Activated CD8-positive, alpha-beta memory T cell treated with anti-CD3 and anti-CD28 coated beads for 48 hours (primary cell): ENCODE data around the gene ASRGL1.
A peak's percentile ranks its signal among the peaks of the same experiment; 100 is the strongest.
"Not testable (repeated sequence)": the region's sequence is repeated elsewhere in the genome, so short reads cannot be mapped to it uniquely, and the experiment has no call there.

Source experiments
- DNase-seq, 3 experiments: peaks; one replicate each; pipeline ENCODE4 v3.0.0-alpha.2; 2020; ENCODE audit warnings: low read depth in 2 of 3, low spot score in 2 of 3

The ASRGL1 gene

DNA sequence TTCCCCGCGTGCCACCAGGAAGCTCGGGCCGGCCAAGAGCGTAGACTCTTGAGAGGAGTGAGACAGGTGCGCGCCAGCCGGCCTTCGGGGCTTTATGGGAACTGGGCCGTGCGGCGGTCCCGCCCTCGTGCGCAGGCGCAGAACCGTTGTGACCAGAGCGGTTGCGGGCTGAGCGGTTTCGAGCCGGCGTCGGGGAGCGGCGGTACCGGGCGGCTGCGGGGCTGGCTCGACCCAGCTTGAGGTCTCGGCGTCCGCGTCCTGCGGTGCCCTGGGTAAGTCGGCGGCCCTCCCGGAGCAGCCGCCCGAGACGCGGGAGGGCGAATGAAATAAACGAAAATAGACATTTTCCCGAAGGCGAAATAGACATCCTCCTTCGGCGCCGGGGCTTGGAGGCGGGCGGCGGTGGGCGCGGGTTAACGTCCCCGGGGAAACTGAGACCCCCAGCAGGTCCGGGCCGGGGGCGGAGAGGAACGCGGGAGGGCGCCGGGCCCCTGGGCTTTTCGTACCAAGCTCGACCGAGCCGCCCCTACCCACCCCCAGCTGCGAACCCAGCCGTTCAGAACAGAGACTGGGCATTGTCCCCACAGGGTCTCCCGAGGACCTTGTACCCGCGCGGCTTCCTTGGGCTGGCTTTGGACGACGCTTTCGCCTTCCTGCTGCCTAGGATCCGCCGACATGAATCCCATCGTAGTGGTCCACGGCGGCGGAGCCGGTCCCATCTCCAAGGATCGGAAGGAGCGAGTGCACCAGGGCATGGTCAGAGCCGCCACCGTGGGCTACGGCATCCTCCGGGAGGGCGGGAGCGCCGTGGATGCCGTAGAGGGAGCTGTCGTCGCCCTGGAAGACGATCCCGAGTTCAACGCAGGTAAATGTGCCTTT, at the start of gene ASRGL1:
Gene ASRGL1, plus strand, starts transcription at position 146 of the 879 bp plus-strand sequence. Its CDS starts 530 bp downstream, at position 676.
- peak; percentile 40 to 46 (median 44) for DNase-seq

DNA sequence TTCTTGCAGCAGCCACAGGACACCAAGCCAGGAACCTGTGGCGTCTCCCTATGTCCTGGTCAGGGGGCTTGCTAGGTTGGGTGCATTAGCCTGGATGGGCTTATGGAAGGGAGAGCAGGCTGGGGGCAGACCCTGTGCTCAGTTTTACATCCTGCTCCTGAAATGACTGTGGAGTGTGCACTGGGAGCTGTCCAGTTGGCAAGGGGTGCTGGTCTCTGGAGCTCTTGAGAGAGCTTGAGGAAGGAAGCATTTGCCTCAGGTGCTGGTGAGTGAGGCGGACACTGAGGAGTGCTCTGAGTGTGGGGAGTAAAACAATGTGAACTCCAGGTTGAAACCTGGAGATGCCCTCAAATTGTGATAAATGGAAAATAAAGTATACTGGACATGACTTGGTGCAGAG, 41.7 kb upstream of the ASRGL1 start:
- no peak for DNase-seq

DNA sequence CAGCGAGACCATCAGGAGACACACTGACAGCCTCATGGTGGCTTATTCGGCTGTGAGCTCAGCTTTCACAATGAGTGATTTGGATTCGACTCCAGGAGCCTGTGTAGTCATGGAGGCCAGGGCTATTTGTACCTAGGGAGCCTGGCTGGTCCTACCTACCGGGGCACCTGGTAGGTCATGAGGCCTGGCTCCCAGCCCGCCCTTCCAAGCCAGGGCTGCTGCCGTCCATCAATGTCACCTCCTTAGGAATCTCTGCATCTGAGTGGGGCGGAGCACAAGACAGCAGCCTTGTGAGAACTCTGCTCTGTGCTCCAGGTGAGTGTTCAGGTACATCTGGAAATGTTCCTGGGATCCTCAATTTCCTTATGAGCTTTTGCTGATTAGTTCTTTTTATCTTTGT, 38.3 kb upstream of the ASRGL1 start, which contains the start of gene SCGB1D4:
Gene SCGB1D4, minus strand, starts transcription at position 101 of the 400 bp plus-strand sequence. Its CDS starts 65 bp downstream, at position 36.
- no peak for DNase-seq

DNA sequence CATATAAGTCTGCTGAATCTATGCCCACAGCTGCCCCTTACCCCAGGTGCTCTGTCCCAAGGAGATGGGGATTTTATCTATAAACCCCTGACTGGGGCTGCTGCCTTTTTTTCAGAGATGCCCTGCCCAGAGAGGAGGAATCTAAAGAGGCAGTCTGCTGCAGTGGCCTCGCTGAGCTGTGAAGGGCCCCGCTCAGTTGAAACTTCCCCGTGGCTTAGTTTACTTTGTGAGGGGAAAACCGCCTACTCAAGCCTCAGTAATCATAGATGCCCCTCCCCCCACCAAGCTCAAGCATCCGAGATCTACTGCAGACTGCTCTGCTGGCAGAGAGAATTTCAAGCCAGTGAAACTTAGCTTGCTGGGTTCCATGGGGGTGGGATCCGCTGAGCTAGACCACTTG, 31.0 kb upstream of the ASRGL1 start:
- DNase-seq = no peak

DNA sequence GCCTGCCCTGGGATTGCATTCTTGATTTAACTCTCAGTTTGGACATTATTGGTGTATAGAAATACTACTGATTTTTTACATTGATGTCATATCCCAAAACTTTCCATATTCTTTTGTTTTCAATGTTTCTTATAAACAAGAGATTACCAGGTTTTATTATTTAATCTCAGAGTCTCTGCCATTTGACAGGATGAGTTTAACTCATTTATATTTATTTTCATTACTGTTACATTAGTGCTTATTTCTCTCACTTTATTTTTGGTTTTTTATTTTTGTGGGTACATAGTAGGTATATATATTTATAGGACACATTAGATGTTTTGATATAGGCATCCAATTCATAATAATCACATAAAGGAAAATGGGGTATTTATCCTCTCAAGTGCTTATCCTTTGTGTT, 29.3 kb upstream of the ASRGL1 start:
- DNase-seq = no peak

DNA sequence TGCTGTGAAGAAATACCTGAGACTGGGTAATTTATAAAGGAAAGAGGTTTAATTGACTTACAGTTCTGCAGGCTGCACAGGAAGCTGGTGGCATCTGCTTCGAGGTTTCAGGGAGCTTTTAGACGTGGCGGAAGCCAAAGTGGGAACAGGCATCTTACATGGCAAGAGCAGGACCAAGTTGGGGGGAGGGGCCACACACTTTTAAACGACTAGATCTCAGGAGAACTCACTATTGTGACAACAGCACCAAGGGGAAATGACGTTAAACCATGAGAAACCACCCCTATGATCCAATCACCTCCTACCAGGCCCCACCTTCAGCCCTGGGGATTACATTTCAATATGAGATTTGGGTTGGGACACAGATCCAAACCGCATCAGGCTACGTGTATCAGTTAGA, 27.3 kb upstream of the ASRGL1 start:
- no peak for DNase-seq

DNA sequence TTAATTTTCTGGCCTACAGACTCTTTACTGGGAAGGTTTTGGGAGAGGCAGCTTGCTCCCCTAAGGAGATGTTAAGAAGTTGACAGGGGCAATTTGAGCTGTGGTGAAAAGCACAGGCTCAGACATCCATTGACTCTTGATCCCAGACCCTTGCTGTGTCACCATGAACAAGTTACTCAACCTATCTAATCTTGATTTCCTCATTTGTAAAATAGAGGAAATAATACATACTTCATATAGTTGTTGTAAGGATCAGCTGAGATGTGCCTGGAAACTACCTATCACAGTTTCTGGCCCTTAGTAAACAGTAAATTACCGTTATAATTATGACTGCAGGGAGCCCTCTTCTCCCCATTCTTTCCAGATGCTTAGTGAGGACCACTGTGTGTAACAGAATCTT, 21.8 kb upstream of the ASRGL1 start:
- no peak for DNase-seq

DNA sequence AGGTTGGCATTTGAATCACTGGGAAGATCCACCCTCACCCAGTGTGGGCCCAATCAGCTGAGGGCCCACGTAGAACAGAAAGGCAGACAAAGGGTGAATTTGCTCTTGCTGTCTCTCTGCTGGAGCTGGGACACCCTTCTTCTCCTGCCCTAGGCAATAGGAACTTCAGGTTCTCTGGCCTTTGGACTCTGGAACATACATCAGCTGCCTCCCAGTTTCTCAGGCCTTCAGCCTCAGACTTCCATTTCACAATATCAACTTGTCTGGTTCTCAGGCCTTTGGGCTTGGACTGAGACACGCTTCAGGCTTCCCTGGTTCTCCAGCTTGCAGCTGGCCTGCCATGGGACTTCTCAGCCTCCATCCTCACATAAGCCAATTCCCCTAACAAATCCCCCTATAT, 14.7 kb upstream of the ASRGL1 start:
- no peak for DNase-seq

DNA sequence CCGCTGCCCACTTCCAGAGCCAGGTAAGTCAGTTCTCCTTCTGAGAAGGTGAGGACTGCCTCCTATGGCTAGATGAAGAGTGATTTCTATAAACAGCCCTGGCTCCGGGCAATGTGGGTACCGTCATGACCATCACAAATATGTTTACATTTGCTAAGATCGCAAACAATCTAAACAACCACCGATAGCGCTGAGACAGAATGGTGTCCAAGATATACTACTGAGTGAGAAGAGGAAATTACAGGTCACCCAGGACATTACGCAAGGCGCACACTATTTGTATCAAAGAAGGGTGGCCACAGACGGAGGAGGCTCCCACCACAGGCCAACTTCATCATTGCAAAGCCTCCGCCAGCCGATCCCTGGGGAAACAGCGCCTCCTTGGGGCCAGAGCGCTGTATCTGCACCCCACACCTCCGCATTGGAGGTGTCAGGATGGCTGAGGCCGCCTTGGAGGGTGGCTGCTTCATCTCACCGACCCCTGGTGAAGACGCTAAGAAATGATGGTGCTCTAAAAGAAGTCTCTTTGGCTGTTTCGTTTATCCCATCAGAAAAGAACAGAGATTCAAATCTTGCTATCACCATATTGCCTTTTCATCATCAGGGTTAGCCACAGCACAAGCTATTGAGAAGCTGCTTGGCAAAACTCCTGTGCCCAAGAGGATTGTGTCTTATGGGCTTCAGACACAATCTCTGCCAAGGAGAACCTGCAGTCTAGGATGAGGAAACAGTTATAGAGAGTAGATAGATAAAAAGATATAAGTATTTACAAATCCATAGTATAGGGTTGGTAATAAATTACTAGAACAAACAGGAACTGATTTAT, 12.3 kb upstream of the ASRGL1 start:
- DNase-seq = peak; percentile 19 to 71 (median 28)

DNA sequence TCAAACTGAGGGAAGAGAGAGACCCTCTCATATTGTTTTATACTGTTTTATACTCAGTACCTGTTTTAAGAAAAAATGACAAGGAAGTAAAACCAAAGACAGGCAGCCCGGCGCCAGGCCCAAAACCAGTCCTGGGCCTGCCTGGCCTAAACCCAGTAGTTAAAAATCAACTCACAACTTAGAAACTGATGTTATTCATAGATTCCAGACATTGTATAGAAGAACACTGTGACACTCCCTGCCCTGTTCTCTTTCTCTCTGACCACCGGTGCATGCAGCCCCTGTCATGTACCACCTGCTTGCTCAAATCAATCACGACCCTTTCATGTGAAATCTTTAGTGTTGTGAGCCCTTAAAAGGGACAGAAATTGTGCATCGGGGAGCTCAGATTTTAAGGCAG, 11.5 kb upstream of the ASRGL1 start:
- DNase-seq = not testable (repeated sequence)

DNA sequence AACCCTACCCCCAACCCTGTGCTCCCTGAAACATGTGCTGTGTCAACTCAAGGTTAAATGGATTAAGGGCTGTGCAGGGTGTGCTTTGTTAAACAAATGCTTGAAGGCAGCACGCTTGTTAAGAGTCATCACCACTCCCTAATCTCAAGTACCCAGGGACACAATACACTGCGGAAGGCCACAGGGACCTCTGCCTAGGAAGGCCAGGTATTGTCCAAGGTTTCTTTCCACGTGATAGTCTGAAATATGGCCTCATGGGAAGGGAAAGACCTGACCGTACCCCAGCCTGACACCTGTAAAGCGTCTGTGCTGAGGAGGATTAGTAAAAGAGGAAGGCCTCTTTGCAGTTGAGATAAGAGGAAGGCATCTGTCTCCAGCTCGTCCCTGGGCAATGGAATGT, 10.5 kb upstream of the ASRGL1 start:
- not testable (repeated sequence) for DNase-seq

DNA sequence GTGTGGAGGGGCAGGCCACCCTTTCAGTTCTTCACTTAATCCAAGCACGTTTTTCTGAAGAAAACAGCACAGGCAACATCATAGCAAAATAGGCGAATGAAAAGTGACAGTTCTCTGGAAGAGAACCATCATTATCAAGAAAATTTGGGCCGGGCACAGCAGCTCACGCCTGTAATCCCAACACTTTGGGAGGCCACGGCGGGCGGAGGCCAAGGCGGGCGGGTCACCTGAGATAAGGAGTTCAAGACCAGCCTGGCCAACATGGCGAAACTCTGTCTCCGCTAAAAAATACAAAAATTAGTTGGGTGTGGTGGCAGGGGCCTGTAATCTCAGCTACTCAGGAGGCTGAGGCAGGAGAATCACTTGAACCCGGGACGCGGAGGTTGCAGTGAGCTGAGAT, 9.7 kb upstream of the ASRGL1 start:
- not testable (repeated sequence) for DNase-seq

DNA sequence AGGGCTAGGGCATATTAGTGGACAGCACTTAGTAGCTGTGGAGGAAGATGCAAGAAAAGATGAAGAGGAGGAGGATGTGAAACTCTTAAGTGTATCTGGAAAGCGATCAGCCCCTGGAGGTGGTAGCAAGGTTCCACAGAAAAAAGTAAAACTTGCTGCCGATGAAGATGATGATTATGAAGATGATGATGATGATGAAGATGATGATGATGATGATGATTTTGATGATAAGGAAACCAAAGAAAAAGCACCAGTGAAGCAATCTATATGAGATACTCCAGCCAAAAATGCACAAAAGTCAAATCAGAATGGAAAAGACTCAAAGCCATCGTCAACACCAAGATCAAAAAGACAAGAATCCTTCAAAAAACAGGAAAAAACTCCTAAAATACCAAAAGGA, 6.0 kb upstream of the ASRGL1 start:
- not testable (repeated sequence) for DNase-seq

DNA sequence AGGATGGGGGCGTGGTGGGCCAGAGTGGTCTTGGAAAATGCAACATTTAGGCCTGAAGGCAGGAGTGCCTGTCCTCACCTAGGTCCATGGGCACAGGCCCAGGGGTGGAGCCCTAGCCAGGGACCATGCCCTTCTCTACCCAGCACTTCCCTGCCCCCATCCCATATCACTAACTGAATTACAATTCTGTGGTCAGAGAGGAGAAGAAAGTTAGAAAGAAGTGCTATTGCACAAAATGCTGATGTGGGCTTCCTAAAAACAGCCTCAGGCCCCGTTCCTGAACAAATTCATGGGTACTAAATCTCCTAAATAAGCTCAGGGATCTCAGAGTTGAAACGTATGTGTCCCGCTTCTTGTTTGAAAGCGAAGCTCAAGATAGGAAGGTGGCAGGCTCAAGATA, 3.5 kb upstream of the ASRGL1 start:
- no peak for DNase-seq

DNA sequence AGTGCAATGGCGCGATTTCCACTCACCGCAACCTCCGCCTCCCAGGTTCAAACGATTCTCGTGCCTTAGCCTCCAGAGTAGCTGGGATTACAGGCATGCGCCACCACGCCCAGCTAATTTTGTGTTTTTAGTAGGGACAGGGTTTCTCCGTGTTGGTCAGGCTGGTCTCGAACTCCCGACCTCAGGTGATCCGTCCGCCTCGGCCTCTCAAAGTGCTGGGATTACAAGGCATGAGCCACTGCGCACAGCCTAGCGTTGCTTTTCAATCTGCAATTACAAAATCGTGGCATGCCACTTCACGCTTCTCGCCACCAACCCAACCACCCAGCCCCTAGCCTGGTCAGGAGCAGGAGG, 322 bp upstream of the ASRGL1 start:
- not testable (repeated sequence) for DNase-seq

DNA sequence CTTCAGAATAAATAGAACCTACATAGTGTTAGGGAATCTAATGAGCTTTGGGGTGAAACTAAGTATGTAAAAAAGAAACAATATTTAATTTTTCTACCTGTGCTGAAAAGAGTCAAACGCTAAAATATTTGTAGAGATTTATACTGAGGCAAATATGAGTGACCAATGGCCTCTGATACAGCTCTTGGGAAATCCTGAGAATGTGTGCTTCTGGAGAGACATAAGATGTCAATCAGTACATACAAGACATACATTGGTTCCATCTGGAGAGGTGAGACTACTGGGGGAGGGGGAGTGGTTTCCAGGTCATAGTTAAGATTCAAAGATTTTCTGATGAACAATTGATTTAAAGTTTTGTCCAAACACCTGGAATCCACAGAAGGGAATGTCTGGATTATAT, 970 bp downstream of the ASRGL1 start:
- DNase-seq = no peak

DNA sequence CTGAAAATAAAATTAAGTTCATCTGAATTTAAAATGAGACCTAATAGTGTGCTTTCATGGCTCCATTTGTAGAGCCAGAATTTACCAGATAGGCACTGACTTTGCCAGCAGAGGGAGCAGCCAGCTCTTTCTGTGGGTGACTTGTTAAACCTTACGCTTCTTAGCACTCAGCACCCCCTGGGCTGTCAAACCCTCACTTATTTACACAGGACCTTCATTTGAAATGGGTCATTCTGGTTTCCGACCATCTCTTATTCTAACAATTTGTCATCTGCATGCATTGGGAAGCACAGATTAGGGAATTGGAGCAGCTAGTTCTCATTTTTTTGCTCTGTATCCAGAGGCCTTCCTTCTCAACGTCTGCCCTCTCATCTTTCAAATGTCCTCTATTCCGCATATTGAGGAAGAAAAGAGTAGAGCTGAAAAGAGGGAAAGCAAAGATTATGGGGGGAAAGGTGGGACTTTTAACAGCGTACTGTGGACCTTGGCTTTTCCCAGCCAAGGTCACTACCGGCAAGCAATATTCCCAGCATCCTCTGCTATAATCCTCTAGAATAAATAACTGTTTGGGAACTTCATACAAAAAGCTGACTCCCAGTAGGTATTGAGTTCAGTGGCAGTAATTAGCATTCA, 3.1 kb downstream of the ASRGL1 start:
- peak in 2 of 3 experiments; percentile 17 to 38 for DNase-seq

DNA sequence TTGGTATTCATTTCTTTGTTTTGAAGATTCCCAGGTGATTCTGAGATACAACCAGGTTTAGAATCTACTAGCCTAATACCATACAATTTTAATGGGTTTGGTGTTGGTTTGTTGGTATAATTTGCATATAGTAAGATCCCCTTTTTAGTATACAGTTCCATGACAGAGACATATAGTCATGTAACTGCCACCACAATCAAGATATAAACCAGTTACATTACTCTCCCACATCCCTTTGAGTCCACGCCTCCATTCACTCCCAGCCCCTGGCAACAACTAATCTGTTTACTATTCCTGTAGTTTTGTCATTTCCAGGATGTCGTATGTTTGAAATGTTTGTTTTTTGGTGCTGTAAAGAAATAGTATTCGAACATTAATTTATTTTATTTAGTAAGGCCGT, 4.3 kb downstream of the ASRGL1 start:
- DNase-seq = no peak

DNA sequence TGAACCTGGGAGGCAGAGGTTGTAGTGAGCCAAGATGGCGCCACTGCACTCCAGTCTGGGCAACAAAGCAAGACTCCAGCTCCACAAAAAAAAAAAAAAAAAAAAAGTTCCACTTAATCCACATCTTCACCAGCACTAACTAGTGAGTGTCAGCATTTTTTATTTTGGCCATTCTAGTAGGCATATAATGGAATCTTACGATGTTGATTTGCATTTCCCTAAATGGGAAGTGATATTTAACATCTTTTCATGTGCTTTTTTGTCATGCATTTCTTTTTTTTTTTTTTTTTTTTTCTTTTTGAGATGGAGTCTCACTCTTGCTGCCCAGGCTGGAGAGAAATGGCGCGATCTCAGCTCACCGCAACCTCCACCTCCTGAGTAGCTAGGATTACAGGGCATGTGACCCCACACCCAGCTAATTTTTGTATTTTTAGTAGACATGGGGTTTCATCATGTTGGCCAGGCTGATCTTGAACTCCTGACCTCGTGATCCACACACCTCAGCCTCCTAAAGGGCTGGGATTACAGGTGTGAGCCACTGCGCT, 6.5 kb downstream of the ASRGL1 start:
- DNase-seq = not testable (repeated sequence)

DNA sequence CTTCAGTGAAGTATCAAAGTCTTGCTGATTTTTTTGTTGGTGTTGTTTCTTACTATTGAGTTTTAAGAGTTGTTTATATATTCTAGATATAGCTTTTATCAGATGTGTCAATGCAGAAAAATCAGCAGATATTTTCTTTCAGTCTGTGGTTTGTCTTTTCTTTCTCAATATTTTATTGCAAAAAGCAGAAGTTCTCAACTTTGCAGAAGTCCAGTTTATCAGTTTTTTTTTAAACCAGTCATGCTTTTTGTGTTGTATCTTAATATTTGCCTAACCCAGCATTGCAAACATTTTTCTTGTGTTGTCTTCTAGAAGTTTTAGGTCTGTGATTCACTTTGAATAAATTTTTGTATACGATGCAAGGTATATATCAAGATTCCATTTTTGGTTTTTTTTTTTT, 7.0 kb downstream of the ASRGL1 start:
- DNase-seq = no peak

DNA sequence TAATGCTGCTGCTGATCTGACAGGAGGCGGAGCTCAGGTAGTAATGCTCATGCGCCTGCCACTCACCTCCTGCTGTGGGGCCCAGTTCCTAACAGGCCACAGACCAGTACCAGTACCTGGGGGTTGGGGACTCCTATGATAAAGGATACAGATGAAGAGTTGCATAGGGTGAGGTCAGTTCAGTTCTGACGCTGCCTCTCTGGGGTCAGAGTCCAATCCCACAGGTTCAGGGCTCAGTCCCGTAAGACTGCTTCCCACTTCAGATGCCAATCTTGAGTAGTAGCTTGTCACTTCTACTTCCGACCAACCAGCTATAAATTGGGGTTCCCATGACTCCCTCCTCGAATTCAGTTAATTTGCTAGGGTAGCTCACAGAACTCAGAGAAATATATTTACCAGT, 8.6 kb downstream of the ASRGL1 start:
- DNase-seq = no peak
